ENCODE data around the gene RGS9. TPM values are rescaled to one million over a fixed set of nuclear protein-coding genes. Genes with fewer than 3 reads are reported as not detected.
A peak's percentile ranks its signal among the peaks of the same experiment; 100 is the strongest.

RGS9 gene
- total RNA-seq, 1 donor from 2014 or later, result 0.84 TPM

DNA sequence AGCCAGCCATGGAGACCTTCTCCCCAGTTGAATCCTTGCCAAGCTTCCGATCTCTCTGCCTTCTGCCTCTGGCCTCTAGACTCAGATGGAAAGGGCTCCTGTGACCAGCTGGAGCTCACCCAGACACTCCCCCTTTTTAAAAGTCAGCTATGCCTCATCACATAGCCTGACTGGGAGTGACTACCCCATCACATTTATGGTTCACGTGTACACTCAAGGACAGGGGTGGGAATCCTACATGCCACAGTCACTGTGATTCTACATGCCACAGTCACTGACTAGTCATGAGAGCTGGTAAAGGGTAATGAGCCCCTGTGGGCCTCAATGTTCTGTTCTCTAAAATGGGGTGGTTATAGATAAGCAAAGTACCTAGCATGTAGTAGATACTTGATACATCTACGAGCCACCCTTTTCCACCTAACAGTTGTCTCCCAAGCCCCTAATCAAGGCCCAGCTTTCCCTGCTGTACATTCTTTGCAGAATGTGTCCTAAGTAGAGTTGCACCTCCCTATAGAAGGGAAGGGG, 85.1 kb downstream of the RGS9 start:
- ATAC-seq, result no peak

DNA sequence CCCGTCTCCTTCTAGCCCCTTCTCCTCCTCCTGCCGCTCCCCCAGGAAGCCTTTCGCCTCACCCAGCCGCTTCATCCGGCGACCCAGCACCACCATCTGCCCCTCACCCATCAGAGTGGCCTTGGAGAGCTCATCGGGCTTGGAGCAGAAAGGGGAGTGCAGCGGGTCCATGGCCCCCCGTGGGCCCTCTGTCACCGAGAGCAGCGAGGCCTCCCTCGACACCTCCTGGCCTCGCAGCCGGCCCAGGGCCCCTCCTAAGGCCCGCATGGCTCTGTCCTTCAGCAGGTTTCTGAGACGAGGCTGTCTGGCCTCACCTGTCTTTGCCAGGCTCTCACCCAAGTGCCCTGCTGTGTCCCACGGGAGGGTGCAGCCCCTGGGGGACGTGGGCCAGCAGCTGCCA, 87.9 kb downstream of the RGS9 start:
- no peak for ATAC-seq

DNA sequence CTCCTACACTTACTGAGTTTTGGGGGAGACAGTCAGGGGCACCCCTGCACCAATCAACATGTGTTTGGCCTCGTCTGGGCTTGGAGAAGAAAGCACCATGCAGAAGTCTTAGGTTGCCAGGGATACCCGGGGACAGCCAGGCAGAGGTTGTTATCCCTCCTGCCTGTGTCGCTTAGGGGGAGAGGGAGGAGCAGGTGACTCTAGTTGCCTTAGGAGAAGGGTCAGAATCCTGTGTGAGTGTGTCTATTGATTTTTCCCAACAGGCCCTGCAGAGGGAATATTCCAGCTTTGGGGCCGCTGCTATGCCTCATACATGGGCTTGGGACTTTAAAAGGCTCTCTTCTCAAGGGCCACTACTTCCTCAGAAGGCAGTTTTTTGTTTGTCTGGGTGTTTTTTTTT, 89.1 kb downstream of the RGS9 start:
- ATAC-seq, result no peak

DNA sequence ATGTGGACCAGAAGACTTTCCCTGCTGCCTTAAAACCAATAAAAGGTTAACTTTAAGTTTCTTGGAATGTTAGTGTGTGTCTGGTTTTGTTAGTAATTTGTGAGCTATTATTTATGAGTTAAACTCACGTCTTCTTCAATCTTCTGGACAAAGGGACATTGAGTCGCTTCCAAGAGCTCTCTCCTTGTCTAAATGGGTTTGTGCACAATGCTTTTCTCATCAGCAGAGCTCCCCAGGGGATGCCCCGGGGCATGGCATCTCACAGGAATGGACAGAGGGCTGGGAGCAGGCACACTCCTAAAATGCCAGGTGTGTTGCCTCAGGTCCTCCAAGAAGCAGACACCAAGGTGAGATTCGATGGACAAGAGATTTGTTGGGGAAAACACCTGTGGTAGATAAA, 90.5 kb downstream of the RGS9 start:
- no peak for ATAC-seq

DNA sequence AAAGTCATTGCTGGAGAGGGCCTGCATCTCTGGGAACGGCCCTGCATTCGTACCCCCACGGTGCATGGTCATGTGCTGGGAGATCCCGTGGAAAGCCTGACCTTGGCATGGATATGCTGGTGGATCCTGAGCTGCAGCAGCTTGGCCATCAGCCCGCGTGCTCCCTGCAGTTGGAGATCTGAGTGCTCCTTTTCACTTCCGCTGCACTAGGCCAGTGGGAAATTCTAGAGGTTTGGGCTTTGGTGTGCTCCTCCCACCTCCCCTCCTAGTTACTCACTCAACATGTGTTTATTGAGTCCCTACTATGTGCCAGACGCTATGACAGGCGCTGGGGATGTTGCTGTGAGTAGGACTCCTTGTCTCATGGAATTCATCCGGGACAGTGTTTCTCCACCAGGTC, 91.1 kb downstream of the RGS9 start:
- no peak for ATAC-seq

DNA sequence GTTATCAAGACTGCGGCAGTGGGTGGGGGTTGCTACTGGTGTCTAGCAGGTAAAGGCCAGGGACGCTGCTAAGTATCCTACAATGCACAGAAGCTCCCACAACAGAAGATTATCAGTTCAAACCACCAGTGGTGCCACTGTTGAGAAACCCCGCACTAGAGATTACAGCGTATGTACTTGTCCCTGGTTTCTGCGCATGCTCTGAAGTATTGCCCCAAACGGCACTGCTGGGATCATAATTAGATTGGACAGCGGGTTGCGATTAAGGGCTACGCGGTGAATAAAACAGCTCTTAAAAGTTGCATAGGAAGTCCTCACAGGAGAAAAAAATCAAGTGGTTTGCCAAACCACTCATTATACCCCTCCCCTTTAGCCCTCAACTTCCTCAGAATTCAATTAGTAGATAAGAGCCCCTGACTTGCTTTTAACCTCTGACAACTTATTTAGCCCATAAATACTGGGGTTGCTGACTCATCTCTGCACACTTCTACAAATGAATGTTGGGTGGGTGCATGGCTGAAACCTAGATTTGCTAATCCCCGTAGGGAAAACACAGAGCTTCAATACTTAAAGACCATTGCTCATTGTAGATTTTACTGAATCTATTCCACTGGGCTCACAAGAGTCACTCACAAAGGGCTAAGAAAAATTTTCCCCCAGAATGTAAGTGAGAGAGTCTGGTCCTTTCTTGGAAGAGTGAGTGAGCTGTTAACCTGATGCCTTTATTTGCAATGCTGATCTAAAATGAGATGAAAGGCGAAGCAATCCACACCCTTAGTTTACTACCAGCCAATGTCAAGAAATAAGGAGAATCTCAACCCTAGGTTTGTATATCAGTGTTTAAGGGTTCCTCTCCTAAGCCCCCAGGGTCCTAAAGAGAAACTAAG, 91.8 kb downstream of the RGS9 start:
- ATAC-seq, result no peak

DNA sequence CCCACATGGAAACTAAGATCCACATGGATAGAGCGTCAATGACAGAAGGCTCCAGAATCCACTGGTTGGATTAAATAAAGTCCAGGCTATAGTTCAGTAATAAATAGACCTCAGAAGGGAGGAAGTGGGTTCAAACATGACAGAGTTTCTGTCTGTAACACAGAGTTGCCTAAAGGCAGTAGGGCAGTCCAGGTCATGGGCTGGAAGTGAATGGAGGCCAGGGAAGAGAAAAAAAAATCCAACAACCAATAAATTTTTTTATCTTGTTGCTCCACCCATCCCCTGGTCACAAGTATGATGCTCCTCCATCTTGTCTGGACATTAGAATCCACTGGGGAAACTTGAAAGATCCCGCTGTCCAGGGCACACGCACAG, 92.4 kb downstream of the RGS9 start:
- no peak for ATAC-seq

DNA sequence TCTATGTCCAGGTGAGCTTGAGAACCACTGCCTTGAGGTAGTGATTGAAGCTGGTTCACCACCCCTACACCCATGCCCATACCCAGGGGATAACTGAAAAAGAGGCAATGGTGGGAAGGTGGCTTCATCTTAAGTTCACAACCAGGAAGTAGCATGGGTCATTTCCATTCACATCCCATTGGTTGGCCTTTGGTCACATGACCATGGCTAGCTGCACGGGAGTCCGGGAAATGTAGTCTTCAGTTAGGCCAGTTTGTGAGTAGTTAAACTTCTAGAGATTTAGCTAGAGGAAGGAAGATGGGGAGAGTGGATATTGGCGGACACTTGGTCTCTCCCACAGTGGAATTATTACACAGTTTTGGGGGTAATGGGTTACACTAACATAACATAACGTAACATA, 92.9 kb downstream of the RGS9 start:
- ATAC-seq, result no peak

DNA sequence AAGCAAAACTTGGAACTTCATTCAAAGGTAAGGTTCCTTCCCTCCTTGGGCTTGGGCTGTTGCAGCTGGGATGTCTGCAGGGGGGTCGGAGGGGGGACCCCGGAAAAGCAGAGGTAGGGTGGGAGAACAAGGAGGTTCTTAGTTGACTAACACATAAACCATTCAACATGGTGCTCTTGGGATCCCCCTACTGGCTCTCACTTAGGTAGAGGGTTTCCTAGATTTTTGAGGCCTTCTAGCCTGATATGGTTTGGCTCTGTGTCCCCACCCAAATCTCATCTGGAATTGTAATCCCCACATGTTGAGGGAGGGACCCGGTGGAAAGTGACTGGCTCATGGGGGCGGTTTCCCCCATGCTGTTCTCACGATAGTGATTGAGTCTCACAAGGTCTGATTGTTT, 93.9 kb downstream of the RGS9 start:
- no peak for ATAC-seq

DNA sequence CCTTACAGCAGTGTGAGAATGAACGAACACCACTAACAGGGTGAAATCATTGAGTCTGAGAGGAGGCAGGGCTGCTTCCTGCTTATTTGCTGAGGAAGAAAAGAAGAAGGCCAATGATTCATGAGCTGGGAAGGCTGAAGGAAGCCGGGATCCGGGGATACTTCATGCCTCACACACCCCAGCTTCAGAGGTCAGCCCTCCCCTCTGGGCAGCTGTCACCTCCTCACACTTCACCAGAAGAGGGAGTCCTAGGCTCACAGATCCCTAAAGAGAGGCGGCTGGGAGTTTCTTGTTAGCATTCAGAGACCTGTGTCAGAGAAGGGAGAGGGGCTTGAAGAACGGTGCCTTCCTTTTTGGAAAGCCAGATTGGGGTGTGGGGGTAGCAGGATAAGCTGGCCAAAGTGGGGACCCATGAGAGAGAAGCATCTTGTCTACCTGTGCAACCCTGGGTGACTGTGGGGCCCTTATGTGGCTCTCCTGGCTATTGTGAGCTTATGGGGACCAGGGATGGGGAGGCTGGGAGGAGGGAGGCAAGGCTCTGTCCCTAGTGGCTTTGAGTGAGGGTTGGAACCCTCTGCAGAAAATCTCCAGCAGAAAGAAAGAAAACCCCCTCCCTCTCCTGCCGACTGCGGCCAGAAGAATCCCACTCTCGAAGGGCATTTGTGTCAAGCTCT, 94.6 kb downstream of the RGS9 start:
- ATAC-seq, result peak; percentile 90

DNA sequence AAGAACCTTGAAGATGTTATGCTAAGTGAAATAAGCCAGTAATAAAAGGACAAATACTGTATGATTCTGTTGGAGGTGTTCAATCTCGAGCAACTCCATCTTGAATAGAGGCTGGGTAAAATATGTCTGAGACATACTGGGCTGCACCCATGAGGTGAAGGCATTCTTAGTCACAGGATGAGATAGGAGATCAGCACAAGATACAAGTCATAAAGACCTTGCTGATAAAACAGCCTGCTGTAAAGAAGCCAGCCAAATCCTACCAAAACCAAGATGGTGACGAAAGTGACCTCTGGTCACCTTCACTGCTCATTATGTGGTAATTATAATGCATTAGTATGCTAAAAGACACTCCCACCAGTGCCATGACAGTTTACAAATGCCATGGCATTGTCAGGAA, 98.1 kb downstream of the RGS9 start:
- ATAC-seq, result no peak

DNA sequence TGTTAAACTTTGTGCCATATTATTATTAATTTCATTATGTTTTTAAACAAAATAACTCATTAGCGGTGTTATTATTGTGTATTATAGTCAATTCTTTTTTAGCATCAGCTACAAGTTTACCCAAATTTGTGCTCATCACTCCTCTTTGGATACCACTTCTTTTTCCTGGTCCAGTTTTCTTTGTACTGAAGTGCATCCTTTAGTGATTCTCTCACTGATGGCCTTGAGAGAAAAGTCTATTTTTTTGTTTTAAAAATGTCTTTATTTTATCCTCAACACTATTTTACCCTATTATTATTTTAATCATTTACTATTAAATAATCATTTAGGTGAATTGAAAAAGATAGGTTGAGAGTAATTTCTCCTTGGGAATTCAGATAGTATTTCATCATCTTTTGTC, 99.2 kb downstream of the RGS9 start:
- ATAC-seq, result no peak

DNA sequence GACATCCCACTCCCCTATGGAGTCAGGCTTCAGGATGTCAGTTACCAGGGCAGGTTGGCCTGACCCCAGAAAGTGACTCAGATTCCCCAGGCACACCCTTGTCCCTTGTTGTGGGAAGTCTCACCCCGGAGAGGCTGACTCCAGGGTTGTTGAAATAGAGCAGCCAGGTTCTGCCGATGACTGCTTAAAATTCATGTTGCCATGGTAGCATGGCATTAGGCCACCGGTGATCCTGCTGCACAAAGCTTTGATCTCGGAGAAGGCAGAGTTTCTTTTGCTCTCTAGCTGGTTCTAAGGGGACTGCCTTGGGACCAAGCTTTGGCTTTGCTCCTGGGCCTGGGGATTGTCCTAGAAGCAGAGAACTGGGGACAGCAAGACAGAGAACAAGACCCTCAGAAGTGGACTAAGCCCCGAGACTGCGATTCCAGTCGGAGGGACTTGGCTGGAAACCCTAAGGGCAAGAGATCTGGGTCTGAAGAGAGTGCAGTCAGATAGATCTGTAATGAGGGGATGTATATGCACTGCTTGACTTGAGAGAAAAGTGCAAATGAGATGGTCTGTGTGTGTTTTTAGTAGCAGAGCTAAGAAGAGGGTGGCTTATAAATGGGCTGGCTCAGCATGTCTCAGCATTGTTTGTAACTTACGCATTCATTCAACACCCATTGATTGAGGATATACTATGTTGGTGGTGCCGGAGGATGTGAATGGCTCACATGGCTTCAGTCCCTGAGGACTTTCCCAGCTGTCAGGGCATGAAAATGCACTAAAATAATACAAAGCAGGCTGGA, 106.9 kb downstream of the RGS9 start:
- ATAC-seq, result peak; percentile 59

DNA sequence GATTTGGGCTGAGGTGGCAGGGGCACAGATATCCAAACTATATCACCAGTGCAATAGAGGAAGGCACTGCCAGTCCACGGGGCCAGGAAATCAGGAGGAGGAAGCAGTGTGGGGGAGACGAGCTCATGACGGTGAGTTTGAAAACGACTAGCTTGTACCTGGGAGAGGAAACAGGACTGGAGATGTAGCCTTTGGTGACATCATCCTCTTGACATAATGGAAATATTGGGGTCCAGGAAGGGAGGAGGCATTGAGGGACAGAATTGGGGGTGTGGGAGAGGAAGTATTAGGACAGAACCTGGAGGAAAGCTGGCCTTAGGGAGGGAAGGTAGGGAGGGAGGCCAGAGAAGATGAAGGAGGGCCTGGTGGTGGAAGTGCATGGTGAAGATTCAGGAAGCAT, 109.1 kb downstream of the RGS9 start:
- no peak for ATAC-seq

DNA sequence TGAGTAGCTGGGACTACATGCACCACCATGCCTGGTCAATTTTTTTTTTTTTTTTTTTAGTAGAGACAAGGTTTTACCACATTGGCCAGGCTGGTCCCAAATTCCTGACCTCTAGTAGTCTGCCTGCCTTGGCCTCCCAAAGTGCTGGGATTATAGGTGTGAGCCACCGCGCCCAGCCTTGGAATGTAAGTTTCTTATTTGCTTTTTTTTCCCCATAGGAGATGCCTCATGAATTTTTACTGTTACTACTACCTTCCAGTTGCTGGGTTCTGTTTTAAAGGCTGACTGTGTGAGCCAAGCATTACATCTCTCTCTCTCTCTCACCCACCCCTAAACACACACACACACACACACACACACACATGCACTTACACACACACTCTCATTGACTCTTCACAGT, 112.6 kb downstream of the RGS9 start:
- no peak for ATAC-seq

DNA sequence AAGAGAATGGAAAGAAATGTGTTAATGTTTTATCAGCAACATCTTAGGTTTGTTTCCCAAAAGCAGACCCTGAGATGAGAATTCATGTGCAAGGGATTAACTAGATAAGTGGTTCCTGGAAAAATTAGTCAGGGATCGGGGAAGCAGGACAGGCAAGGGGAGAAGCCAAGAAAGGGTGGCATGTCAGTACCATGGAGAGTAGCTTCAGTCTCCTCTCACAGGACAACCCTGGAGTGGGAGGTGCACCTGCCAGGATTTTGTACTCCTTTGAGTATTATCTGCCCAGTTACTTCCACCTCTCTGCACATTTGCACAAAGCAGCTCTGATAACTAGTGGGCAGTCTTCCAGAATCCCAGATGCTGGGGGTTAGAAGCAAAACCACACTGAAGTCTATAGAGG, 117.0 kb downstream of the RGS9 start:
- no peak for ATAC-seq

DNA sequence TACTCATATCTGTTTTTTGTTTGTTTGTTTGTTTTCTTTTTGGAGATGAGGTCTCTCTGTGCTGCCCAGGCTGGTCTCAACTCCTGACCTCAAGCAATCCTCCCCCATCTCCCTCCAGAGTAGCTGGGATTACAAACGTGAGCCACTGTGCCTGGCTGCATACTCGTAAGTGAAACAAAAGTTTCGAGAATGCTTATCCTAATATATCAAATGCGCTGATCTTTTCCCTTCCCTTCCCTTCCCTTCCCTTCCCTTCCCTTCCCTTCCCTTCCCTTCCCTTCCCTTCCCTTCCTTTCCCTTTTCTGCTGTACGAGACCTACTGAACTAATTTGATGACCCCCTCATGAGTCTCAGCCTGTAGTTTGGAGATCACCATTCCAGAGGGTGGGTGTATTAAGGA, 122.1 kb downstream of the RGS9 start:
- no peak for ATAC-seq

DNA sequence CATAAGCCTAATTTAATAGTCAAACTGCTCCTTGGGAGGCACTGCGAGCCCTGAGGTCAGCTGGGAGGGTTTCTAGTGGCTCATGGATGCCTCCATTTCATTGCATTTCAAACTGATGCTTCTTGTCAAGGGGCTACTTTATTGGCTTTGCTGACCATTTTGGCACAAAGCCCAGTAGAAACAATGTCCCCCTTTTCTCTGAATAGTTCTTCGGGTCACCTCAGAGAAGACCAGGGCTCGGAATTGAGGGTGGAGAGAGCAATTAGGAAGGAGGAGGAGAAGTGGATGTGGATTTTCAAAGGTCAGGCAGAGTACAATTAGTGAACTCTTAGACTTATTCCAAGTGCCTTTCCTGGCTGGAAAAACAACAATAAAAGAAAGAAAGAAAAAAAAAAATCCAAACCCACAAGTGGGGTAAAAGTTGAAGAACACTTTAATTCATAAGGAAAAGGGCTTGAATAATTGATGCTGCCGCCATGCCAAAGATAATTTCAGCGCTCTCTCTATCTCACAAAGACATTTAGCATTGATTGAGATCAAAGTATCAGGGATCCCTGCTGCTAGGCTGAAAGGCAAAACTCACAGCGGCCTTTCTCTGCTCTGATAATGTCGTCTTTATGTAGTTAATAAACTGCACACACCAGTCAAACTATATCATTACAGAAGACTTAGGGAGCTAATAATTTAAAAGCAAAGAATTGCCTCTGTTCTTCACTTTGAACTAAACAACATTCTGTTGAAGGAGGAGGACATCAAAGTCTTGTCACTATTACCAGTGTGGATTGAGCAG, 122.7 kb downstream of the RGS9 start:
- no peak for ATAC-seq

DNA sequence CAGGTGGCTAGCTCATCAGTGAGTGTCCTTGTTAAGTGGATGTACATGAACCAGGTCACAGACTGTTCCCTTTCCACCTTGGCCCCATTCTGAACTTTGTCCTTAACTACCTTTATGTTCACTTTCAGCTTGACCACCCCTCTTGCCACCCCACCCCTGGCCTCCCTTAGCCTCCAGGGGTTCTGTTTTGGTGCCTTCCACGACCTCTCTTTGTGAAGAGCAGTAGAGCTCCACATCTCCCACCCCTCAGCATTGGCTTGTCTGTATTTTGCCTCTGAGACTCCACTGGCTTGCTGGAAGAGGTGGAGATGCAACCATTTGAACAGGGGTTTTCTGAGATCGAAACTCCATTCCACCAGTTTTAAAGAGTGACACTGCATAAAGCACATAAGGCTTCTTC, 123.5 kb downstream of the RGS9 start:
- no peak for ATAC-seq

DNA sequence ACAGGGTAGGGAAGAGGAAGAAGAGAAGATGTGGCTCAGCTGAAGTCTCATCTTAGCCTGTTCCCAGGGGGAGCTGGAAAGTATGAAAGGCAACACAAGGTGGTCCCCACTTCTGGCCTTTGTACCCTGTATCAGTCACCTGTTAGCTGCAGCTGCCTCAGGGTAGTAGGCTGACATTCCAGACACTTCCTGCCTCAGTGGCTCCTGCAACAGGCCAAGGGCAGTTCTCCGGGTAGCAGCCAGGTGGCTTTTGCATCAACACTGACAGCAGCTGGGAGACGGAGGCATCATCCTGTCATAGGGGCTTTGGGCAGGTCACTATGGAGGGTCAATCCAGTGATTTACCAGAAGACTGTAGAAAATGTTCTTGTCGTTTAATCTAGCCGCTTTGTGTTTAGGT, 124.0 kb downstream of the RGS9 start:
- no peak for ATAC-seq

DNA sequence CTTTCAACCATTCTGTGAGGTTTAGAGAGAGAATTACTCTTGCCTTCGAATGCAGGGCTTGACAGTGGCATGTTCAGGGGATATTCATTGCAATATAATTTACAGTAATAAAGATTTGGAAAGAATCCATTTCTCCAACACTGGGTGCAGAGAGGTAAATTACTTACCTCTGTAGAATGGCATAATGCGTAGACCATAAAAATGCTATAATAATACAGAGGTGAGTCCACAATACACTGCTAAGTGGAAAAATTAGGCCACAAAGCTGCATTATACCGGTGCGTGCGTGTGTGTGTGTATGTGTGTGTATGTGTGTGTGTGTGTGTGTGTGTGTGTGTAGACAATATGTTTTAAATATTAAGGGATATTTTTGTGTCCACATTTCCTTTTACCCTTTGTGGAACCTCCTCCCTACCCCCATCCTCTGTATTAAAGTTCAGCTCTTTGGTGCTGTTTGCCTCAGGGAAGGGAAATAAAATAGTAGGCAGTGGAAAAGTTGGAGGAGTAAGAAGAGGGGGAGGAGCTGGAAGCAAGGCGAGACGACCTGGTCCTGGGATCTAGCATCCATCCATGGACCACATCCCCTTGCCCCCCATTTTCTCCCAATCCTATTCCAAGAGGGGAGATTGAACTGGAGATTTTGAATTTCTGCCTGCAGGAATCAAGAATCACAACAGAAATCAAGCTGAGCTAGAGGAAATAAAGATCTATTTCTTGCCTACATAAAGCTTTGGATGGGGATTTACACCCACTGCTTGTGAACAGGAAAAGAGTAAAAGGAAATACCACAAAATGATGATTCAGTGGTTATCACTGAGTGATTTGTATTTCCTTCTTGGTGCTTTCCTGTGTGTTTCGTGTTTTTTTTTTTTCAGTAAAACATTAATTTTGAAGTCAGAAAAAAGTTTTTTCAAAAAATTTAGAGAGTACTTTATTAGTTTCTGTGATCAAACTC, 124.8 kb downstream of the RGS9 start:
- no peak for ATAC-seq
